Kidney (tissue), 14 donors: ENCODE results near the gene ENTPD7. TPM values are rescaled to one million over a fixed set of nuclear protein-coding genes. Genes with fewer than 3 reads are reported as not detected.

ENCODE experiments used
- DNase-seq, 5 donors: peaks; one replicate each; pipeline ENCODE4 v3.0.0-alpha.2; 2013 to 2020
- FAIRE-seq: peaks from 2 replicates; lab custom pipeline; 2012; peaks lifted over from hg19 to GRCh38; lab: Jason Lieb, UNC
- H3K27ac ChIP-seq, 2 donors: one replicate each; pipeline ENCODE4 v1.7.0; 2013; ENCODE audit warnings: low read depth in 2 of 2, low read length in 2 of 2, inconsistent platforms in 1 of 2
- H3K27me3 ChIP-seq: one replicate; pipeline ENCODE4 v1.7.1; 2013; ENCODE audit warnings: low read length, inconsistent platforms; ENCODE audit not compliant: control insufficient read depth, insufficient read depth
- H3K36me3 ChIP-seq, 3 donors: one replicate each; pipeline versions ENCODE4 v1.7.0 to v1.7.1; 2013; ENCODE audit warnings: low read length in 3 of 3, control low read depth in 1 of 3, inconsistent platforms in 1 of 3; ENCODE audit not compliant: insufficient read depth in 3 of 3, control insufficient read depth in 2 of 3
- H3K4me1 ChIP-seq, 3 donors: one replicate each; pipeline versions ENCODE4 v1.7.0 to v1.7.1; 2013; ENCODE audit warnings: low read length in 3 of 3, inconsistent platforms in 1 of 3, low read depth in 1 of 3; ENCODE audit not compliant: control insufficient read depth in 2 of 3, insufficient read depth in 2 of 3
- H3K4me3 ChIP-seq, 3 donors: one replicate each; pipeline versions ENCODE4 v1.7.0 to v1.8.1; 2013; ENCODE audit warnings: low read length in 3 of 3, control low read depth in 1 of 3, inconsistent platforms in 1 of 3
- H3K9ac ChIP-seq, 3 donors: one replicate each; pipeline versions ENCODE4 v1.7.0 to v1.7.1; 2013; ENCODE audit warnings: low read length in 3 of 3, control low read depth in 1 of 3, inconsistent platforms in 1 of 3
- H3K9me3 ChIP-seq, 3 donors: one replicate each; pipeline versions ENCODE4 v1.7.0 to v1.7.1; 2013; ENCODE audit warnings: low read length in 3 of 3, control low read depth in 1 of 3, inconsistent platforms in 1 of 3; ENCODE audit not compliant: control insufficient read depth in 2 of 3, insufficient read depth in 1 of 3
- CTCF ChIP-seq: IDR thresholded peaks from 3 replicates; pipeline ENCODE4 v1.5.1; 2012; ENCODE audit warnings: mild to moderate bottlenecking, moderate library complexity, borderline replicate concordance; ENCODE audit not compliant: insufficient read depth; ENCODE audit errors: extremely low read depth
- intact Hi-C: fragments of 100-400 bp; cut with DNase I; formaldehyde crosslinking; loops from one replicate; pipeline ENCODE4 v1.11.1; 2022
- polyA plus RNA-seq: library from polyadenylated mRNA; stranded (reverse); fragments of 350-450 nt; fragmentation: Illumina TruSeq; extraction: RNeasy Lipid Tissue Mini Kit (QIAGEN cat#74804); gene quantifications from one replicate; pipeline ENCODE4 v1.2.3, GENCODE V29; 2014; ENCODE audit warnings: low read depth, low replicate concordance; ENCODE audit not compliant: insufficient read depth
- total RNA-seq: library from RNA; stranded (reverse); fragmentation: NEBNext Ultra II Directional; extraction: Animal tissue kit (Norgen Biotek cat#: 25700); gene quantifications from one replicate; pipeline ENCODE4 v1.2.1, GENCODE V29; 2021
- donor health status: control.
- donor health status: control.
- donor health status: control.
- donor health status: control.
- donor health status: control.
- donor health status: DM: yes; HTN: yes; CAD: no.
- donor health status: Normal renal cell carcinoma (clear cell type).

ENTPD7 gene
- total and polyA plus RNA-seq, 2 donors from 2014 or later: 1.4 to 16.1 TPM

GRCh38 chr10:99695761-99696160, 36.5 kb downstream of the ENTPD7 start:
- no peaks in the 10 kb centered on the region for H3K4me1 ChIP-seq
- DNase-seq (no peak), FAIRE-seq (no peak)
- no peak overlapping the region for H3K9ac ChIP-seq
- H3K27ac ChIP-seq: no peak overlapping the region
- no peaks in the 10 kb centered on the region for H3K9me3 ChIP-seq
- no peaks in the 10 kb centered on the region for H3K27me3 ChIP-seq
- no peak for TF ChIP-seq CTCF
- H3K4me3 ChIP-seq: no peak overlapping the region
- intact Hi-C loops: no loop called here
- H3K36me3 ChIP-seq: peaks cover 4 to 29% (median 24%) of the 10 kb centered on the region in 3 donors

- intact Hi-C loops: no loop called here
- DNase-seq (no peak), FAIRE-seq (no peak)
- no peak overlapping the region for H3K4me3 ChIP-seq
- no peak overlapping the region for H3K27ac ChIP-seq
- H3K9ac ChIP-seq: no peak overlapping the region
- no peak for TF ChIP-seq CTCF
- H3K36me3 ChIP-seq: peaks cover 2 to 29% (median 25%) of the 10 kb centered on the region in 3 donors
- H3K9me3 ChIP-seq: no peaks in the 10 kb centered on the region
- H3K4me1 ChIP-seq: no peaks in the 10 kb centered on the region
- no peaks in the 10 kb centered on the region for H3K27me3 ChIP-seq
Measured at GRCh38 chr10:99698504-99699080, 39.3 kb downstream of the ENTPD7 start.

- no peak for FAIRE-seq
- peaks cover 4 to 35% (median 30%) of the 10 kb centered on the region in 3 donors for H3K36me3 ChIP-seq
- intact Hi-C loops: no loop called here
- H3K9ac ChIP-seq: no peak overlapping the region
- no peak overlapping the region for H3K27ac ChIP-seq
- DNase-seq: no peak
- no peak overlapping the region for H3K4me3 ChIP-seq
- H3K9me3 ChIP-seq: no peaks in the 10 kb centered on the region
- no peaks in the 10 kb centered on the region for H3K4me1 ChIP-seq
- H3K27me3 ChIP-seq: no peaks in the 10 kb centered on the region
- no peak for TF ChIP-seq CTCF
Measured at GRCh38 chr10:99700649-99701048, 41.3 kb downstream of the ENTPD7 start.
